K562 (cell line): ENCODE results near the gene AHR.

ENCODE experiments used
- LEF1 ChIP-seq: fragments of 450-650 bp; IDR thresholded peaks from 2 replicates; pipeline ENCODE4 v1.6.1; 2016; ENCODE audit warnings: mild to moderate bottlenecking
- MYNN ChIP-seq, 2 experiments: sonication (generic); formaldehyde crosslinking in 1 of 2; IDR thresholded peaks; 2 replicates each; pipeline versions ENCODE4 v1.5.0 to v1.6.1; 2016 to 2020; ENCODE audit warnings: antibody characterized with exemption in 1 of 2, missing genetic modification reagents in 1 of 2
- TF ChIP-seq, protein P1 (sequence below): sonication (generic); formaldehyde crosslinking; IDR thresholded peaks from 2 replicates; pipeline ENCODE4 v1.8.0; 2022; ENCODE audit warnings: mild to moderate bottlenecking, missing genetic modification reagents

DNA sequence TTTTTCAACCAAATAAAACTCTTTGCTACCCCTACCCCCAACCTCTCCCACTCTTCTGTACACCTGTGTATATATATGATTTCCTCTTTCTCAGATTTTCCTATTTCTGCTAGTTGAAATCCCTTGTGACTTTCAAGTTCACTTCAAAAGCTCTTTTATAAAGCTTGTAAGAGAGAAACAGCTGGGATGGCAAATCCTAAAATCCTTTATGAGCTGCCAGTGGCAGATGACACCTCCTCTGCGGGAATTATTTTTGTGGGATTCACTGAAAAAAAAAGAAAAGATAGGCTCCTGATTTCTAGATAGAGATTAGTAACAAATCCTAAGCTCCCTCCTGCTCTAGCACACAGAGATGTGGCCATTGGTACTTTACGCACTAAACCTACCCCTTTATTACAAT lies 92.9 kb downstream of the AHR start:
- no peak for TF ChIP-seq MYNN (IDR thresholded peaks at IDR 0.05)
- TF ChIP-seq MYNN (CRISPR knock-in tag; IDR thresholded peaks at IDR 0.05), result no peak
- TF ChIP-seq, protein P1, sequence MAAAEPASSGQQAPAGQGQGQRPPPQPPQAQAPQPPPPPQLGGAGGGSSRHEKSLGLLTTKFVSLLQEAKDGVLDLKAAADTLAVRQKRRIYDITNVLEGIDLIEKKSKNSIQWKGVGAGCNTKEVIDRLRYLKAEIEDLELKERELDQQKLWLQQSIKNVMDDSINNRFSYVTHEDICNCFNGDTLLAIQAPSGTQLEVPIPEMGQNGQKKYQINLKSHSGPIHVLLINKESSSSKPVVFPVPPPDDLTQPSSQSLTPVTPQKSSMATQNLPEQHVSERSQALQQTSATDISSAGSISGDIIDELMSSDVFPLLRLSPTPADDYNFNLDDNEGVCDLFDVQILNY, result no peak
- TF ChIP-seq LEF1, result no peak
